ENCODE data around the gene SLC40A1. TPM values are rescaled to one million over a fixed set of nuclear protein-coding genes. Genes with fewer than 3 reads are reported as not detected.

Gene SLC40A1
- total and polyA plus RNA-seq, 8 donors, result 21.3 to 147 (median 73.8) TPM

DNA sequence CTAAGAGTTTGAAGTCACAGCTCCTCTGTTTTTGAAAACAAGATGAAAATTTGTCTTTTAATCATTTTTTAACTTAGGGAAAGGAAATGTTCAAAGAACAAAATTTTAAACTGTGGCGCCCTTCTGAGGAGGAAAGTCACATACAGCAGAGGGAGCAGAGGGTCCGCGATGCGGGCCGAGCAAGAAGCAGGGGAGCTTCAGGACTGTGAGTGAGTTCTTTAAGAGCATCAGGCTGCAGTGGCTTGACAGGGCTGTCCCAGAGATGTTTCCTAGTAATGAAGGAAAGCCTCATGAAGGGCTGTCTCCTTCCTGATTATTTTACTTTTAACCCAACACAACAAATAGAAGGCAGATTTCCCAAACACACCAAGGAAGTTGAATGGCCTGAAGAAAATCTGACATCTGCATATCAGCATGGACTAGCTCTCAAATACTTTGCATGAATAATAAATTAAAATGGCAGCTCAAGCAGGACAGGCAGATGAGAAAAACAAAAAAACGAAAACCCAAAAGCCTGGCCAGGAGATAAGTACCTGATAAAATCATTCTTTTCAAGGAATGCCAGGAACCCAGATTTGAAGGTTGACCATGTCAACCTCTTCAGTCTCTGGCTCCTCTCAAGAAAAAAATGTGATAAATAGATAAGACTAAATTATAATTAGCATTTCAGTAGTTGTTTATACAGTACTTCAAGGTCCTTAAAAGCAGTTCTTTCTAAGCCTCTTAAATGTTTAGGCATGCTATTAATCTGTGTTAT lies 60.8 kb downstream of the SLC40A1 start:
- TF ChIP-seq POLR2A (IDR thresholded peaks at IDR 0.05) (no peak), EP300 (IDR thresholded peaks at IDR 0.05) (no peak), POLR2AphosphoS5 (IDR thresholded peaks at IDR 0.05) (no peak)
- TF ChIP-seq, protein P1, sequence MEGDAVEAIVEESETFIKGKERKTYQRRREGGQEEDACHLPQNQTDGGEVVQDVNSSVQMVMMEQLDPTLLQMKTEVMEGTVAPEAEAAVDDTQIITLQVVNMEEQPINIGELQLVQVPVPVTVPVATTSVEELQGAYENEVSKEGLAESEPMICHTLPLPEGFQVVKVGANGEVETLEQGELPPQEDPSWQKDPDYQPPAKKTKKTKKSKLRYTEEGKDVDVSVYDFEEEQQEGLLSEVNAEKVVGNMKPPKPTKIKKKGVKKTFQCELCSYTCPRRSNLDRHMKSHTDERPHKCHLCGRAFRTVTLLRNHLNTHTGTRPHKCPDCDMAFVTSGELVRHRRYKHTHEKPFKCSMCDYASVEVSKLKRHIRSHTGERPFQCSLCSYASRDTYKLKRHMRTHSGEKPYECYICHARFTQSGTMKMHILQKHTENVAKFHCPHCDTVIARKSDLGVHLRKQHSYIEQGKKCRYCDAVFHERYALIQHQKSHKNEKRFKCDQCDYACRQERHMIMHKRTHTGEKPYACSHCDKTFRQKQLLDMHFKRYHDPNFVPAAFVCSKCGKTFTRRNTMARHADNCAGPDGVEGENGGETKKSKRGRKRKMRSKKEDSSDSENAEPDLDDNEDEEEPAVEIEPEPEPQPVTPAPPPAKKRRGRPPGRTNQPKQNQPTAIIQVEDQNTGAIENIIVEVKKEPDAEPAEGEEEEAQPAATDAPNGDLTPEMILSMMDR (IDR thresholded peaks at IDR 0.05), result no peak
- H3K4me1 ChIP-seq, result peaks cover 15 to 49% (median 23%) of the 10 kb centered on the region in 4 donors
- H3K27me3 ChIP-seq, result peaks cover 0 to 2% (median 0%) of the 10 kb centered on the region in 3 donors
- intact Hi-C loops (cut with DNase I; ENCODE audit: low total_unique reads), result no loop called here
- H3K27ac ChIP-seq, result no peak overlapping the region
- H3K4me3 ChIP-seq, result no peak overlapping the region
- H3K9me3 ChIP-seq, result peaks cover 0 to 4% (median 0%) of the 10 kb centered on the region in 4 donors
- WGBS, 5 donors, result 76 to 83% (median 77%) methylated on average over 6 of the region's 6 CpGs
- no peak for DNase-seq
- H3K36me3 ChIP-seq, result no peaks in the 10 kb centered on the region

DNA sequence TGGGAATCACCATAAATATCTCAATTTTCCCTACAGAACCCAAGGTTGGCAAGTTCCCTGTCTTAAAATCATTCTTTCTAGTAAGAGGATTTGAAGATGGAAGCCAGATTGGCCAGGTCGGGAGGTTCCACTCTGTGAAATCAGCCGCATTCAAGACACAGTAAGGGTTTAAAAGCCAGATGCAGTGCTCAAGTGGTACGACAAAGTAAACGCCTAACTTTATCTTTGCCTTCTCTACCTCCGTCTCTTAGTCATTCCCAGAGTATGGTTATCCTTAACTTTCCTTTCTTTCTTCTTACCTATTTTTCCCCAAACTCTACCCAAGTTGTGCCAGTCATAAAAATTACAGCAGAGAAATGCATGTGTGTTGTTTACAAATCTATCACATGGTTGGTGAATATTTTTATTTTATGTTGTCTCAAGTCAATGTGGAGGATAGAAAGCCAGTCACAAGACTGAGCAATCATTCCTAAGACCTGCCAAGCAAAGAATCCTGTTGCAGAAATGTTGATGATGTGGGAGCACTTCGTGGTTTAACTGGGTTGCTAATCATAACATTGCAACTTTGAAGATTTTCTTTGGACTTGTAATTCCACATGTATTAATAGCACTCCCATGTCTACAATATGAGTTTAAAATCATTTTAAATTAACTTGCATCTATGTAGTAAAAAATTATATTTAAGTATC lies 62.6 kb downstream of the SLC40A1 start:
- no peaks in the 10 kb centered on the region for H3K36me3 ChIP-seq
- DNase-seq, result no peak
- TF ChIP-seq POLR2AphosphoS5 (IDR thresholded peaks at IDR 0.05) (no peak), POLR2A (IDR thresholded peaks at IDR 0.05) (no peak), EP300 (IDR thresholded peaks at IDR 0.05) (no peak)
- TF ChIP-seq, protein P1 (IDR thresholded peaks at IDR 0.05), result no peak
- no peak overlapping the region for H3K4me3 ChIP-seq
- peaks cover 0 to 2% (median 0%) of the 10 kb centered on the region in 3 donors for H3K27me3 ChIP-seq
- intact Hi-C loops (cut with DNase I; ENCODE audit: low total_unique reads), result no loop called here
- H3K27ac ChIP-seq, result no peak overlapping the region
- WGBS, 5 donors, result 80 to 93% (median 89%) methylated on average over 6 of the region's 6 CpGs
- peaks cover 0 to 4% (median 0%) of the 10 kb centered on the region in 4 donors for H3K9me3 ChIP-seq
- H3K4me1 ChIP-seq, result peaks cover 15 to 42% (median 19%) of the 10 kb centered on the region in 4 donors

DNA sequence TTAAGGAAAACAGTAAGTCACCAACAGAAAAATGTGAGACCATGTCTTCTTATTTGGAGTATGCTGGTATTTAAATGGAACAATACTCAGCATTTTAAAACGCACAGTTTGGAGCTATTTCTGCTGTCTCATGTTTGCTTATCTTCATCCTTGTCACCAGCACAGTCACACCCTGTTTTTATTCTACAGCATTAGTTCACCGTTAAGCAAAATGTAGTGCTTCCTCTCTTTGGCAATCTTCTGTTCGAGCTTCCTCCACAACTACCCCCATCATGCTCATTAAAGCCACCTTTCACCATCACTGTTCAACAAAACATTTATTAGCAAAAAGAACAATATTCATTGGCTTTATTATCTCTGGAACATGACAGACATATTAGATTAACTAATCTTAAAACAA lies 64.0 kb downstream of the SLC40A1 start:
- WGBS, 5 donors, result 52 to 67% (median 63%) methylated on average over 3 of the region's 3 CpGs
- intact Hi-C loops (cut with DNase I; ENCODE audit: low total_unique reads), result no loop called here

DNA sequence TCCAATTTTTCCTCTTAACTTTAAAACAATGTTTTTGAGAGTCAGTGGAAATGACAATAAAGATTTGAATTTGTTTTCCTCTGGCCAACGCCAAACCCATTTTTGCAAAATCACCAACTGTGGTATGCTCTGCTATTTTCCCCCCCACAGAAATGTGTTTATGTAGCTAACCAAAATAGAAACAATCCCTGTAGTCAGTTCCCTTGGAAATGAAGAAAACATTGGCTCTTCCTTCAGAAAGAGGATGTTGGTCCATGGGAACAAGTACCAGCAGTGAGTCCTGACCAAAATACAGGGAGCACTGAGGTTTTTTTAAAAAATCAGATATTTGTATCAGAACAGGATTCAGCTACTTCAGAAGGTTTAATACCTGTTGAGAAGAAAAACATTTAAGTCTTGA lies 65.3 kb downstream of the SLC40A1 start:
- intact Hi-C loops (cut with DNase I; ENCODE audit: low total_unique reads), result no loop called here
- H3K27ac ChIP-seq, result peak overlapping the region in 1 of 5 donors; percentile 16
- DNase-seq, result no peak
- WGBS, 5 donors, result 55 to 78% (median 72%) methylated on average over 1 of the region's 1 CpG
- TF ChIP-seq POLR2AphosphoS5 (IDR thresholded peaks at IDR 0.05) (peak in 1 of 3 donors; percentile 8), EP300 (IDR thresholded peaks at IDR 0.05) (no peak)
- H3K4me3 ChIP-seq, result no peak overlapping the region
- H3K9me3 ChIP-seq, result peaks cover 0 to 4% (median 0%) of the 10 kb centered on the region in 4 donors
- no peaks in the 10 kb centered on the region for H3K36me3 ChIP-seq
- H3K27me3 ChIP-seq, result peaks cover 0 to 2% (median 0%) of the 10 kb centered on the region in 3 donors
- peaks cover 0 to 19% (median 2%) of the 10 kb centered on the region in 4 donors for H3K4me1 ChIP-seq

More for the DNA sequence above, 64.0 kb downstream of the SLC40A1 start:
- Histone ChIP-seq H3K4me1 (peaks cover 2 to 27% (median 5%) of the 10 kb centered on the region in 4 donors), H3K9me3 (peaks cover 0 to 4% (median 0%) of the 10 kb centered on the region in 4 donors), H3K27me3 (peaks cover 0 to 2% (median 0%) of the 10 kb centered on the region in 3 donors), H3K36me3 (no peaks in the 10 kb centered on the region), H3K27ac (no peak overlapping the region), H3K4me3 (no peak overlapping the region)
- TF ChIP-seq POLR2AphosphoS5 (IDR thresholded peaks at IDR 0.05) (no peak), EP300 (IDR thresholded peaks at IDR 0.05) (no peak), POLR2A (IDR thresholded peaks at IDR 0.05) (no peak)
- TF ChIP-seq, protein P1 (IDR thresholded peaks at IDR 0.05), result no peak
- DNase-seq, result no peak
